GM23248 (cell line): ENCODE data around the gene KLHDC9.

Experiments
- EZH2 ChIP-seq: fragments of 200-600 bp; sonication (generic); IDR thresholded peaks from 2 replicates; pipeline ENCODE4 v1.6.1; 2018; ENCODE audit warnings: antibody characterized with exemption, mild to moderate bottlenecking; ENCODE audit not compliant: insufficient read depth, poor library complexity, severe bottlenecking
- EZH2phosphoT487 ChIP-seq: fragments of 200-600 bp; sonication (generic); IDR thresholded peaks from 2 replicates; pipeline ENCODE4 v1.6.1; 2018; ENCODE audit warnings: antibody characterized with exemption, moderate library complexity, mild to moderate bottlenecking, low read depth; ENCODE audit not compliant: insufficient read depth

DNA sequence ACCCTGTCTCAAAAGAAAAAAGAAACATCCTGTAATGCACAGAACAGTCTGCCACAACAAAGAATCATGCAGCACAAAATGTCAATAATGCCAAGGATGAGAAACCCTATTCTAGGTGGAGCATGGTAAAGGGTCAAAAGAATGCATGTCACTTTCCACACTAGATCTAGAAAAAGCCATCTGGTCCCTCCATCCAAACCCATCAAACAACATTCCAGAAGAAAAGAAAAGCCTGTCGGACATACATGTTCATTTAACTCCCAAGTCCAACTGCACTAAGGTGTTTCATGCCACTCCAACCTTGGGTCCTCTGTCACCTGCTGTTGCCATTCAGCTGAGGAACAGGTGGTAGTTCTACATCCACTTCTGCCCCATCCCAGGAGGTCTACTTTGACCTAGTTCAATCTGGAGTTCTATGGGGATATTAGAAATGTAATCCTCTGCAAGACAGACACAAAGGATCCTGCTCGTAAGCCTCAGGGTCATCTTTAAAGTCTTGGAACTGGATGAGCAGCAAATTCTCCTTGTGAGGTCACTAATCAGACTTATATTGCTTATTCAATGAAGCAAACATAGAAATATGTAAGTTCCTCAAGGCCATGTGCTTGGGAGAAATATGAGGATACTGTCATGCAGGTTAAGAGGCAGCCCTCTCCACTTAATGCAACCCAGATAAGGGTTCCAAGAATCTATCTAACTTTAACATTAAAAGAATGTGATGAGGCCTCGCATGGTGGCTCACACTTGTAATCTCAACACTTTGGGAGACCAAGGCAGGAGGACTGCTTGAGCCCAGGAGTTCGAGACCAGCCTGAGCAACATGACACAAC is 30.6 kb downstream of the KLHDC9 start:
- TF ChIP-seq EZH2 = no peak
- TF ChIP-seq EZH2phosphoT487 = no peak
